ENCODE measurements around the gene ST8SIA6.

ST8SIA6 gene

DNA sequence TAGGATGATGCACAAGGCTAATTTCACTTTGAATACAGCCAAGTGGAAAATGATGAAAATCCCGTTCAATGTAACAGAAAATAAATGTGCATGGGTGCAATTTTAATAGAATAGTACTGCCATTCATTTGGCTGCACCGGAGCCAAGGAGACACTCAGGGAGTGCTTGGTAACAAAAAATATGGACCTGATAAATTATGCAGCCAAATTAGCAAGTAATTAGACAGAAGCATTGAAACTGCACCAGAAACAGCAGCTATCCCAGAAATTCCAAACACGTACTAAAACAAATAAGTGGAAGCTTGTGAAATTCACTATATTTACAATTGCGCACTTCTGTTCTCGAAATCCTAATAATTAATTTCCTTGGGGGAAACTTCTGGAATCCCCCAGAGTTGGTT, 31.5 kb downstream of the ST8SIA6 start:
- Mint-ChIP-seq H3K27me3 (ENCODE audit: low read depth, poor library complexity) (no peaks in the 10 kb centered on the region), H3K36me3 (ENCODE audit: low read depth) (peaks cover 9% of the 10 kb centered on the region), H3K9me3 (peaks cover 7% of the 10 kb centered on the region), H3K4me1 (peaks cover 46% of the 10 kb centered on the region), H3K4me3 (no peak overlapping the region), H3K27ac (no peak overlapping the region)
- DNase-seq, result no peak
- no peak for TF ChIP-seq CTCF (IDR thresholded peaks at IDR 0.05)

GRCh38 chr10:17418249-17418648, 36.1 kb downstream of the ST8SIA6 start:
- peaks cover 5% of the 10 kb centered on the region for H3K27me3 Mint-ChIP-seq (ENCODE audit: low read depth, poor library complexity)
- DNase-seq, result no peak
- peaks cover 7% of the 10 kb centered on the region for H3K9me3 Mint-ChIP-seq
- H3K4me1 Mint-ChIP-seq, result peaks cover 58% of the 10 kb centered on the region
- peaks cover 16% of the 10 kb centered on the region for H3K36me3 Mint-ChIP-seq (ENCODE audit: low read depth)
- H3K4me3 Mint-ChIP-seq, result no peak overlapping the region
- TF ChIP-seq CTCF (IDR thresholded peaks at IDR 0.05), result no peak
- H3K27ac Mint-ChIP-seq, result no peak overlapping the region

GRCh38 chr10:17416442-17417211, 37.8 kb downstream of the ST8SIA6 start:
- no peak for TF ChIP-seq CTCF (IDR thresholded peaks at IDR 0.05)
- H3K4me1 Mint-ChIP-seq, result peaks cover 57% of the 10 kb centered on the region
- peak overlapping the region; percentile 89 for H3K27ac Mint-ChIP-seq
- no peak for DNase-seq
- peaks cover 5% of the 10 kb centered on the region for H3K27me3 Mint-ChIP-seq (ENCODE audit: low read depth, poor library complexity)
- peaks cover 7% of the 10 kb centered on the region for H3K9me3 Mint-ChIP-seq
- no peak overlapping the region for H3K4me3 Mint-ChIP-seq
- peaks cover 16% of the 10 kb centered on the region for H3K36me3 Mint-ChIP-seq (ENCODE audit: low read depth)

DNA sequence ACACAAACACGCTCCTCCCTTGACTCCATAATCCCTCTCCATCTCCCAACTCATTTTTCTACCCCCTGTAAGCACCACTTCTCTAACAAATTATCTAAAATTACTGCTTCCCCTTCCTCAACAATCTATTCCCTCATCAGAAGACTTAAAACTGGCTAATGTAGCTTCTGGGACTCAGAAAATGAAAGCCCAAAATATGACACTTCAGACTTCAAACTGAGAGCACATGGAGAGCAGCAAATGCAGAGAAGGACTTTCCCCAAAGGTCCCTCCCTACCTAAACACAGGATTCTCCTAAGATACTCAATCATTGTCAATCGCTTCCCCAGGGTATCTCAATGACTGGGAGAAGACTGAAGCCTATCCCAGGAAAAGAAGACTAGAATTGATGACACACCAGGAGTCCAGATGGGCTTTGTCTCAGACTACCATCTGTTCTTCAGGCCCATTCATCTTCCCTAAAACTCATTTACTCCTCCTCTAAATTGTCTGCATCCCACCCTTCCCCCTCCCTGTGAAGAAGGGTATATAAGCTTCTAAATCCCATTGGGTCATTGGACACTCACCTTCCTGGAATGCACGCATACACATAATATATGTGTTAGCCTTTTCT, 39.2 kb downstream of the ST8SIA6 start:
- Mint-ChIP-seq H3K4me1 (peaks cover 65% of the 10 kb centered on the region), H3K4me3 (no peak overlapping the region), H3K27ac (peak overlapping the region; percentile 88), H3K27me3 (ENCODE audit: low read depth, poor library complexity) (peaks cover 5% of the 10 kb centered on the region), H3K9me3 (peaks cover 3% of the 10 kb centered on the region), H3K36me3 (ENCODE audit: low read depth) (peaks cover 11% of the 10 kb centered on the region)
- no peak for TF ChIP-seq CTCF (IDR thresholded peaks at IDR 0.05)
- DNase-seq, result no peak

DNA sequence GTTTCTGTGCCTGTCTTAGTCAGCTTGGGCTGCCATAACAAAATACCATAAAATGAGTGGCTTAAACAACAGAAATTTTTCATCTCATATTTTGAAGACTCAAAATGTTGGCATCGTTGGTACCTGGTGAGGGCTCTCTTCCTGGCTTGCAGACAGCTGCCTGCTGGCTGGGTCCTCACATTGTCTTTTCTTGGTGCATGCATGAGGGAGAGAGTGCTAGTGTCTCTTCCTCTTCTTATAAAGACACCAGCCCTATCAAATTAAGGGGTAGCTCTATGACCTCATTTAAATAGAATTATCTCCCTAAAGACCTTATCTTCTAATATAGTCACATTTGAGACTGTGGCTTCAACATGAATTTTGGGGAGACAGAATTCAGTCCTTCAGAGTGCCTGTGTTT, 39.9 kb downstream of the ST8SIA6 start:
- Mint-ChIP-seq H3K27ac (no peak overlapping the region), H3K4me1 (peaks cover 71% of the 10 kb centered on the region), H3K36me3 (ENCODE audit: low read depth) (peaks cover 7% of the 10 kb centered on the region), H3K9me3 (no peaks in the 10 kb centered on the region), H3K27me3 (ENCODE audit: low read depth, poor library complexity) (peaks cover 5% of the 10 kb centered on the region), H3K4me3 (no peak overlapping the region)
- no peak for TF ChIP-seq CTCF (IDR thresholded peaks at IDR 0.05)
- no peak for DNase-seq

DNA sequence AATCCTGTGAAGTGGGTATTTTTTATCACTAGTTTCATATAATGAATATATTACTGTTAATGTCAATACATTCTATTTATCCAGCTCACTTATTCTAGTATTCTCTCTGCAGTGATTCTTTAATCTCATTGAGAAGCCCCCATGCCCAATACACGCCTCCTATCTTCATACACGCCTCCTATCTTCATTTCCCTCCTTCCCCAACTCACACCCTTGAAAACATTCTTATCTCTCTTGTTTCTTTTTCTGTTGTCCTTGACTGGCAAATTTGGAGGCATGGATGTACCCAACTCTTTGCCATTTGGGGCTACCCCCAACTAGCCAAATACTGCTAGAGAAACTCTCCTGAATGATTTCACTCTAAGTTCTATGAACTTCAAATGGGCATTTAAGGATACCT, 40.5 kb downstream of the ST8SIA6 start:
- no peak overlapping the region for H3K4me3 Mint-ChIP-seq
- peaks cover 7% of the 10 kb centered on the region for H3K36me3 Mint-ChIP-seq (ENCODE audit: low read depth)
- H3K4me1 Mint-ChIP-seq, result peaks cover 68% of the 10 kb centered on the region
- no peak for DNase-seq
- H3K27me3 Mint-ChIP-seq (ENCODE audit: low read depth, poor library complexity), result peaks cover 5% of the 10 kb centered on the region
- no peak overlapping the region for H3K27ac Mint-ChIP-seq
- no peak for TF ChIP-seq CTCF (IDR thresholded peaks at IDR 0.05)
- H3K9me3 Mint-ChIP-seq, result no peaks in the 10 kb centered on the region

Data from nephron progenitor cell (in vitro differentiated cells).